ENCODE data around the gene NCR2. TPM values are rescaled to one million over a fixed set of nuclear protein-coding genes. Genes with fewer than 3 reads are reported as not detected.

NCR2 gene
- total and polyA plus RNA-seq, 8 donors, result not detected

- H3K4me1 ChIP-seq, result no peaks in the 10 kb centered on the region
- DNase-seq, result no peak
- TF ChIP-seq CTCF (IDR thresholded peaks at IDR 0.05), result no peak
- no peak for ATAC-seq
- no peak overlapping the region for H3K27ac ChIP-seq
- no peak overlapping the region for H3K4me3 ChIP-seq
- peaks cover under 1 to 36% of the 10 kb centered on the region in 2 donors for H3K27me3 ChIP-seq
- no peaks in the 10 kb centered on the region for H3K9me3 ChIP-seq
- intact Hi-C loops (cut with DNase I), result no loop called here
- no peaks in the 10 kb centered on the region for H3K36me3 ChIP-seq
Observed at GRCh38 chr6:41342241-41342640, 6.8 kb downstream of the NCR2 start.

- TF ChIP-seq CTCF (IDR thresholded peaks at IDR 0.05), result no peak
- no peak for ATAC-seq
- Histone ChIP-seq H3K4me1 (no peaks in the 10 kb centered on the region), H3K27me3 (peaks cover 0 to 30% of the 10 kb centered on the region in 2 donors), H3K9me3 (peaks cover 0 to 6% of the 10 kb centered on the region in 2 donors), H3K4me3 (no peak overlapping the region), H3K36me3 (no peaks in the 10 kb centered on the region), H3K27ac (no peak overlapping the region)
- no peak for DNase-seq
- intact Hi-C loops (cut with DNase I), result no loop called here
Observed at GRCh38 chr6:41343641-41344187, 8.3 kb downstream of the NCR2 start.

- TF ChIP-seq CTCF (IDR thresholded peaks at IDR 0.05), result no peak
- H3K27ac ChIP-seq, result no peak overlapping the region
- intact Hi-C loops (cut with DNase I), result no loop called here
- DNase-seq, result no peak
- H3K27me3 ChIP-seq, result peaks cover 0 to 28% of the 10 kb centered on the region in 2 donors
- no peak for ATAC-seq
- H3K4me1 ChIP-seq, result no peaks in the 10 kb centered on the region
- H3K9me3 ChIP-seq, result peaks cover 0 to 7% of the 10 kb centered on the region in 2 donors
- H3K4me3 ChIP-seq, result no peak overlapping the region
- no peaks in the 10 kb centered on the region for H3K36me3 ChIP-seq
Observed at GRCh38 chr6:41344876-41345275, 9.5 kb downstream of the NCR2 start.

- Histone ChIP-seq H3K36me3 (no peaks in the 10 kb centered on the region), H3K27me3 (peaks cover 0 to 28% of the 10 kb centered on the region in 2 donors), H3K27ac (no peak overlapping the region), H3K9me3 (peaks cover 0 to 7% of the 10 kb centered on the region in 2 donors), H3K4me3 (no peak overlapping the region), H3K4me1 (no peaks in the 10 kb centered on the region)
- no peak for DNase-seq
- TF ChIP-seq CTCF (IDR thresholded peaks at IDR 0.05), result no peak
- intact Hi-C loops (cut with DNase I), result no loop called here
- no peak for ATAC-seq
Observed at GRCh38 chr6:41345901-41346300, 10.5 kb downstream of the NCR2 start.

- intact Hi-C loops (cut with DNase I), result no loop called here
- TF ChIP-seq CTCF (IDR thresholded peaks at IDR 0.05), result no peak
- no peak overlapping the region for H3K27ac ChIP-seq
- no peak overlapping the region for H3K4me3 ChIP-seq
- no peaks in the 10 kb centered on the region for H3K36me3 ChIP-seq
- ATAC-seq, result no peak
- peaks cover 0 to 28% of the 10 kb centered on the region in 2 donors for H3K27me3 ChIP-seq
- H3K4me1 ChIP-seq, result no peaks in the 10 kb centered on the region
- peaks cover 0 to 7% of the 10 kb centered on the region in 2 donors for H3K9me3 ChIP-seq
- no peak for DNase-seq
Observed at GRCh38 chr6:41346441-41346840, 11.0 kb downstream of the NCR2 start.
